DND-41 (cell line): Measurements from ENCODE around the gene MAP2K1.

Experiments
- CTCF ChIP-seq: IDR thresholded peaks from 2 replicates; pipeline ENCODE4 v1.5.1; 2012; ENCODE audit warnings: borderline replicate concordance, low read length, moderate library complexity, mild to moderate bottlenecking; ENCODE audit not compliant: poor library complexity, severe bottlenecking; ENCODE audit errors: extremely low read depth
- EZH2 ChIP-seq: IDR thresholded peaks from 3 replicates; pipeline ENCODE4 v1.6.1; 2012; ENCODE audit warnings: borderline replicate concordance, low read depth, mild to moderate bottlenecking, moderate library complexity, low read length, inconsistent platforms; ENCODE audit not compliant: severe bottlenecking

- TF ChIP-seq CTCF (no peak), EZH2 (no peak)
Measured at GRCh38 chr15:66405007-66405406, 18.3 kb downstream of the MAP2K1 start.
